K562 (cell line): ENCODE data around the gene ICAM1. TPM values are rescaled to one million over a fixed set of nuclear protein-coding genes. Genes with fewer than 3 reads are reported as not detected.

Experiments
- CREBBP ChIP-seq: IDR thresholded peaks from one replicate; pipeline ENCODE4 v1.6.1; 2012; ENCODE audit warnings: low read depth, mild to moderate bottlenecking, control low read depth, inconsistent platforms, low read length
- EP400 ChIP-seq: fragments of 450-650 bp; IDR thresholded peaks from 2 replicates; pipeline ENCODE4 v1.6.1; 2017; ENCODE audit warnings: antibody characterized with exemption, mild to moderate bottlenecking, moderate library complexity
- MNT ChIP-seq, 2 experiments: fragments of 450-650 bp; conservative IDR thresholded peaks; 2 replicates each; pipeline ENCODE4 v1.6.1; 2017; ENCODE audit warnings: mild to moderate bottlenecking in 2 of 2, moderate library complexity in 2 of 2
- POLR3A ChIP-seq: IDR thresholded peaks from 2 replicates; pipeline ENCODE4 v1.6.1; 2011; ENCODE audit warnings: borderline replicate concordance, mild to moderate bottlenecking, moderate library complexity; ENCODE audit not compliant: insufficient read length, insufficient read depth; ENCODE audit errors: extremely low read depth
- RBFOX2 ChIP-seq: fragments of 200-400 bp; formaldehyde crosslinking; IDR thresholded peaks from 2 replicates; pipeline ENCODE4 v1.6.1; 2017; ENCODE audit warnings: low read depth, mild to moderate bottlenecking, low read length, moderate library complexity
- SIRT6 ChIP-seq: IDR thresholded peaks from one replicate; pipeline ENCODE4 v1.6.1; 2012; ENCODE audit warnings: low read depth, mild to moderate bottlenecking, control low read depth, inconsistent platforms, low read length, moderate library complexity
- TARDBP ChIP-seq: fragments of 450-650 bp; IDR thresholded peaks from 2 replicates; pipeline ENCODE4 v1.6.1; 2016
- ZKSCAN8 ChIP-seq: fragments of 200-800 bp; sonication (Bioruptor generic); IDR thresholded peaks from 2 replicates; pipeline ENCODE4 v1.6.1; 2016; ENCODE audit warnings: missing genetic modification characterization, missing compliant biosample characterization
- ZNF551 ChIP-seq: fragments of 250-450 bp; sonication (Bioruptor Pico); IDR thresholded peaks from 2 replicates; pipeline ENCODE4 v1.5.0; 2021; ENCODE audit warnings: mild to moderate bottlenecking, moderate library complexity
- ZSCAN32 ChIP-seq: fragments of 450-650 bp; formaldehyde crosslinking; IDR thresholded peaks from 2 replicates; pipeline ENCODE4 v1.4.0; 2020; ENCODE audit warnings: mild to moderate bottlenecking, moderate library complexity
- polyA plus RNA-seq, 8 experiments: library from polyadenylated mRNA; depleted of rRNA in 4 of 8; stranded (reverse) in 5 of 8; unstranded in 3 of 8; fragments of >200 nt; fragmentation: Nextera tagmentation in 2 of 8; fragmentation: Illumina TruSeq in 1 of 8; extraction: Ambion mirVana in 2 of 8; extraction: Trizol in 1 of 8; gene quantifications; 2 replicates each; pipeline versions ENCODE4 v1.2.1 to v1.2.3, GENCODE V29; 2011 to 2014; ENCODE audit warnings: inconsistent platforms in 1 of 8, missing spikeins in 1 of 8
- total RNA-seq, 7 experiments: library from RNA; depleted of rRNA in 6 of 7; stranded (reverse); fragments of >200 nt in 6 of 7; fragmentation: Illumina TruSeq in 2 of 7; extraction: Trizol in 2 of 7; gene quantifications; 2 replicates each; pipeline versions ENCODE4 v1.2.1 to v1.2.3, GENCODE V29; 2011 to 2021; ENCODE audit warnings: low replicate concordance in 1 of 7

ICAM1 gene
- total and polyA plus RNA-seq, 9 of the 15 experiments (the other 6 are each of a cell fraction or from before 2014, with no cell fraction given): 2.3 to 24.4 (median 13.4) TPM

DNA sequence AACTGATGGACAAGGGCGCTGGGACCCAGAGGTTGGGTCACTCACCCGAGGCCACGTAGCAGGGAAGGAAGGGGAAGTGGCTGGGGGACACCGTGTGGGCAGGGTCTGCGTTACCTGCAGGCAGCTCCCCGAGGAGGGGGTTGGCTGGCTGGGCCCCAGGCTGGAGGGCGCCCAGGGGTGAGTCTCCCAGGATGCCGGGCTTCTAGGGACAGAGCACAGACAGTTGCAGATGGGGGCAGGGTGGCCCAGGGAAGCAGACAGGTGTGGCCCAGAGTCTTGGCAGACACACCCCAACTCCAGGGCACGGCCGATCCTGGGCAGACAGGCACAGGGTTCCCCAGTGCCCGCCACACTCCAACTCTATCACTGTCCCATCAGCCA, 50.5 kb downstream of the ICAM1 start (continued):
- no peak for TF ChIP-seq POLR3A
- peak; percentile 15; the same call in 1 of the 2 replicates for TF ChIP-seq RBFOX2
- no peak for TF ChIP-seq ZNF551
- no peak for TF ChIP-seq EP400
- no peak for TF ChIP-seq CREBBP
- no peak for TF ChIP-seq SIRT6
- TF ChIP-seq TARDBP: no peak
- no peak for TF ChIP-seq MNT (conservative IDR thresholded peaks at IDR 0.05)
- no peak for TF ChIP-seq ZKSCAN8 (CRISPR knock-in tag)
- TF ChIP-seq ZSCAN32: no peak
